PC-3 (cell line): ENCODE measurements around the gene SEMA5A.

Experiments used
- EZH2 ChIP-seq: fragments of 300-600 bp; sonication (generic); IDR thresholded peaks from one replicate; pipeline ENCODE4 v1.6.1; 2017; ENCODE audit warnings: antibody characterized with exemption, mild to moderate bottlenecking, low read length; ENCODE audit not compliant: unreplicated experiment
- EZH2phosphoT487 ChIP-seq: fragments of 300-600 bp; sonication (generic); IDR thresholded peaks from 2 replicates; pipeline ENCODE4 v1.6.1; 2018; ENCODE audit warnings: mild to moderate bottlenecking, antibody characterized with exemption, low read length, borderline replicate concordance
- TF ChIP-seq, protein P1 (sequence below): fragments of 300-600 bp; sonication (generic); conservative IDR thresholded peaks from 2 replicates; pipeline ENCODE4 v1.5.1; 2017; ENCODE audit warnings: antibody characterized with exemption, low read depth, mild to moderate bottlenecking, low read length

DNA sequence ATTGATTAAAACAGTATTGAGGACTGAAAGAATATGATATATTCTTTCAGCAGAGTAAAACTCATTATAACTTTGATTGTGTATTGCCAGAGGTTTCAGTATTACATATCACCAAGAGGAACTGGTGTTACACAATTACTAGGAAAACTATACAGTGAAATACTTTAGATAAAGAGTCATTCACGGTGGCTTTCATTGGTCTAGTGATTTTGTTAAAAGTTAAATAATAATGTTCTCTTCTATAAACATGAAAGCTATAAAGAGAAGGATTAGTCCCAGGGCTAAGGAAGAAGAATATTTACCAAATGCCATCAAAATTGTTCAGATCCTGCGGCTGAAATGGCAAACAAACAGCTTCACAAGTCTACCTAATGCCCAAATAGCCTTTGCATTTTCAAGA, 306.2 kb downstream of the SEMA5A start:
- TF ChIP-seq, protein P1, sequence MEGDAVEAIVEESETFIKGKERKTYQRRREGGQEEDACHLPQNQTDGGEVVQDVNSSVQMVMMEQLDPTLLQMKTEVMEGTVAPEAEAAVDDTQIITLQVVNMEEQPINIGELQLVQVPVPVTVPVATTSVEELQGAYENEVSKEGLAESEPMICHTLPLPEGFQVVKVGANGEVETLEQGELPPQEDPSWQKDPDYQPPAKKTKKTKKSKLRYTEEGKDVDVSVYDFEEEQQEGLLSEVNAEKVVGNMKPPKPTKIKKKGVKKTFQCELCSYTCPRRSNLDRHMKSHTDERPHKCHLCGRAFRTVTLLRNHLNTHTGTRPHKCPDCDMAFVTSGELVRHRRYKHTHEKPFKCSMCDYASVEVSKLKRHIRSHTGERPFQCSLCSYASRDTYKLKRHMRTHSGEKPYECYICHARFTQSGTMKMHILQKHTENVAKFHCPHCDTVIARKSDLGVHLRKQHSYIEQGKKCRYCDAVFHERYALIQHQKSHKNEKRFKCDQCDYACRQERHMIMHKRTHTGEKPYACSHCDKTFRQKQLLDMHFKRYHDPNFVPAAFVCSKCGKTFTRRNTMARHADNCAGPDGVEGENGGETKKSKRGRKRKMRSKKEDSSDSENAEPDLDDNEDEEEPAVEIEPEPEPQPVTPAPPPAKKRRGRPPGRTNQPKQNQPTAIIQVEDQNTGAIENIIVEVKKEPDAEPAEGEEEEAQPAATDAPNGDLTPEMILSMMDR: no peak
- TF ChIP-seq EZH2phosphoT487: no peak
- TF ChIP-seq EZH2: no peak
